T-helper 2 cell (primary cell): ENCODE results near the gene GCH1.
"Not testable (repeated sequence)": the region's sequence is repeated elsewhere in the genome, so short reads cannot be mapped to it uniquely, and the experiment has no call there.

Experiments
- DNase-seq, 5 experiments: peaks; one replicate each; pipeline versions ENCODE4 v3.0.0 to v3.0.0-alpha.2; 2012 to 2022
- total RNA-seq, 2 donors: gene quantifications; one replicate each; lab custom pipeline; 2026; lab: John Stamatoyannopoulos, UW

The GCH1 gene
- total RNA-seq = 72.1 to 88.9 reads per million in 2 donors

- peak; percentile 50 to 82 (median 75) for DNase-seq
Measured at GRCh38 chr14:54902521-54903420, at the start of gene GCH1. Gene GCH1 (minus strand): TSS chr14:54902826. CDS start chr14:54902663, 163 bp downstream.

- DNase-seq = peak in 1 of 5 experiments; percentile 62
Measured at GRCh38 chr14:54947230-54947629, 44.6 kb upstream of the GCH1 start.

GRCh38 chr14:54946500-54946899 is 43.9 kb upstream of the GCH1 start:
- DNase-seq = no peak

- no peak for DNase-seq
Measured at GRCh38 chr14:54944737-54945391, 42.2 kb upstream of the GCH1 start.

- no peak for DNase-seq
Measured at GRCh38 chr14:54942913-54943312, 40.3 kb upstream of the GCH1 start.

- no peak for DNase-seq
Measured at GRCh38 chr14:54936816-54937215, 34.2 kb upstream of the GCH1 start.

GRCh38 chr14:54935958-54936357 is 33.3 kb upstream of the GCH1 start:
- DNase-seq = no peak

GRCh38 chr14:54935100-54935499 is 32.5 kb upstream of the GCH1 start:
- DNase-seq = no peak

GRCh38 chr14:54933006-54933405 is 30.4 kb upstream of the GCH1 start:
- DNase-seq = no peak

- no peak for DNase-seq
Measured at GRCh38 chr14:54931598-54932340, 29.1 kb upstream of the GCH1 start.

- no peak for DNase-seq
Measured at GRCh38 chr14:54931101-54931500, 28.5 kb upstream of the GCH1 start.

GRCh38 chr14:54929556-54929955 is 26.9 kb upstream of the GCH1 start:
- DNase-seq = no peak

GRCh38 chr14:54928216-54928615 is 25.6 kb upstream of the GCH1 start:
- DNase-seq = no peak

- no peak for DNase-seq
Measured at GRCh38 chr14:54927551-54927950, 24.9 kb upstream of the GCH1 start.

GRCh38 chr14:54926570-54926969 is 23.9 kb upstream of the GCH1 start:
- not testable (repeated sequence) for DNase-seq

GRCh38 chr14:54922598-54922997 is 20.0 kb upstream of the GCH1 start:
- no peak for DNase-seq

- DNase-seq = no peak
Measured at GRCh38 chr14:54920052-54920451, 17.4 kb upstream of the GCH1 start.

GRCh38 chr14:54919330-54919729 is 16.7 kb upstream of the GCH1 start:
- DNase-seq = no peak

GRCh38 chr14:54918427-54918826 is 15.8 kb upstream of the GCH1 start:
- no peak for DNase-seq

- DNase-seq = no peak
Measured at GRCh38 chr14:54916101-54916500, 13.5 kb upstream of the GCH1 start.

- DNase-seq = no peak
Measured at GRCh38 chr14:54909817-54910558, 7.4 kb upstream of the GCH1 start.

GRCh38 chr14:54908973-54909372 is 6.3 kb upstream of the GCH1 start:
- DNase-seq = not testable (repeated sequence)
